Testis (tissue), 2 donors: ENCODE data around the gene TAAR9.

Source experiments
- CTCF ChIP-seq, 3 experiments: fragments of 450-650 bp in 2 of 3; fragments of 200-600 bp in 1 of 3; sonication (generic) in 1 of 3; IDR thresholded peaks; one replicate each; pipeline ENCODE4 v1.5.1; 2016 to 2019; ENCODE audit warnings: antibody characterized with exemption in 3 of 3, mild to moderate bottlenecking in 2 of 3, moderate library complexity in 1 of 3
- POLR2A ChIP-seq: fragments of 450-650 bp; IDR thresholded peaks from one replicate; pipeline ENCODE4 v1.6.1; 2017; ENCODE audit warnings: antibody characterized with exemption, mild to moderate bottlenecking, moderate library complexity

GRCh38 chr6:132525866-132526265 is 12.2 kb upstream of the TAAR9 start:
- TF ChIP-seq CTCF (IDR thresholded peaks at IDR 0.05) (no peak), POLR2A (no peak)
